ENCODE results near the gene PLEKHB1. TPM values are rescaled to one million over a fixed set of nuclear protein-coding genes. Genes with fewer than 3 reads are reported as not detected.

The PLEKHB1 gene
- total RNA-seq, 2 donors from 2014 or later, result 7.3 to 7.9 TPM

GRCh38 chr11:73662445-73663157, 16.2 kb downstream of the PLEKHB1 start:
- TF ChIP-seq CTCF (IDR thresholded peaks at IDR 0.05), result no peak
- Histone ChIP-seq H3K4me1 (ENCODE audit: control insufficient read depth in 1 of 2, low read depth in 2 of 2) (peaks cover 6 to 24% of the 10 kb centered on the region in 2 donors), H3K27me3 (replicated peaks; ENCODE audit: insufficient read depth) (no peaks in the 10 kb centered on the region), H3K36me3 (no peaks in the 10 kb centered on the region), H3K9me3 (no peaks in the 10 kb centered on the region), H3K4me3 (no peak overlapping the region), H3K27ac (no peak overlapping the region)
- no peak for DNase-seq (ENCODE audit: low spot score)
- ATAC-seq (ENCODE audit: insufficient number of reproducible peaks, low FRiP score, low read depth), result no peak

GRCh38 chr11:73663604-73664495, 17.5 kb downstream of the PLEKHB1 start:
- H3K36me3 ChIP-seq, result no peaks in the 10 kb centered on the region
- no peaks in the 10 kb centered on the region for H3K9me3 ChIP-seq
- H3K4me1 ChIP-seq (ENCODE audit: control insufficient read depth in 1 of 2, low read depth in 2 of 2), result peaks cover 6 to 24% of the 10 kb centered on the region in 2 donors
- TF ChIP-seq CTCF (IDR thresholded peaks at IDR 0.05), result no peak
- H3K27ac ChIP-seq, result no peak overlapping the region
- no peaks in the 10 kb centered on the region for H3K27me3 ChIP-seq (replicated peaks; ENCODE audit: insufficient read depth)
- ATAC-seq (ENCODE audit: insufficient number of reproducible peaks, low FRiP score, low read depth) (no peak), DNase-seq (ENCODE audit: low spot score) (no peak)
- no peak overlapping the region for H3K4me3 ChIP-seq

- Histone ChIP-seq H3K9me3 (no peaks in the 10 kb centered on the region), H3K27ac (no peak overlapping the region), H3K27me3 (replicated peaks; ENCODE audit: insufficient read depth) (no peaks in the 10 kb centered on the region), H3K4me3 (no peak overlapping the region), H3K4me1 (ENCODE audit: control insufficient read depth in 1 of 2, low read depth in 2 of 2) (peaks cover 6 to 24% of the 10 kb centered on the region in 2 donors), H3K36me3 (no peaks in the 10 kb centered on the region)
- DNase-seq (ENCODE audit: low spot score), result no peak
- TF ChIP-seq CTCF (IDR thresholded peaks at IDR 0.05), result no peak
- no peak for ATAC-seq (ENCODE audit: insufficient number of reproducible peaks, low FRiP score, low read depth)
These were observed 18.5 kb downstream of the PLEKHB1 start for GRCh38 chr11:73664877-73665276.

DNA sequence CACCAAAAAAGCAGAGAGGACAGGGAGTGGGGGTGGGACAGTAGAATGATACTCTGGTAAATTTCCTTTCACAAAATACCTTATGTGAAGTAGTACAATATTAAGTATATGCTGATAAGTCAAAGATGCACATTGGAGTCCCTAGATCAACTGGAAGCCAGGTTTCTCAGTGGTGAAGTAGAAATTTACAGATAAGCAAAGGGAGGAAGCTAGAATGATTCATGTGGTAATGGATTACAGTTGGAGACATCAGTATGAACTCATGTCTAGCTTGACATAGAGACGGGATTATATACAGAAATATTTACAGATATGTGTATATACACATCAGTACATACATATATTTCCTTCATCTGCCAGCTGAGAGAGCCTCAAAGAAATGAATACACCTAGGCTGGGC, 21.5 kb downstream of the PLEKHB1 start:
- no peak overlapping the region for H3K4me3 ChIP-seq
- no peak for TF ChIP-seq CTCF (IDR thresholded peaks at IDR 0.05)
- H3K36me3 ChIP-seq, result no peaks in the 10 kb centered on the region
- ATAC-seq (ENCODE audit: insufficient number of reproducible peaks, low FRiP score, low read depth) (no peak), DNase-seq (ENCODE audit: low spot score) (no peak)
- H3K9me3 ChIP-seq, result no peaks in the 10 kb centered on the region
- H3K4me1 ChIP-seq (ENCODE audit: control insufficient read depth in 1 of 2, low read depth in 2 of 2), result peaks cover 3 to 10% of the 10 kb centered on the region in 2 donors
- H3K27me3 ChIP-seq (replicated peaks; ENCODE audit: insufficient read depth), result no peaks in the 10 kb centered on the region
- H3K27ac ChIP-seq, result no peak overlapping the region

- Histone ChIP-seq H3K4me3 (no peak overlapping the region), H3K36me3 (peaks cover 8% of the 10 kb centered on the region), H3K4me1 (ENCODE audit: control insufficient read depth in 1 of 2, low read depth in 2 of 2) (no peaks in the 10 kb centered on the region), H3K27me3 (replicated peaks; ENCODE audit: insufficient read depth) (no peaks in the 10 kb centered on the region), H3K9me3 (no peaks in the 10 kb centered on the region), H3K27ac (no peak overlapping the region)
- no peak for TF ChIP-seq CTCF (IDR thresholded peaks at IDR 0.05)
- ATAC-seq (ENCODE audit: insufficient number of reproducible peaks, low FRiP score, low read depth) (no peak), DNase-seq (ENCODE audit: low spot score) (no peak)
These were observed 24.4 kb downstream of the PLEKHB1 start for GRCh38 chr11:73670808-73671207.

Data from thoracic aorta (tissue), 2 donors.